B cell (primary cell): ENCODE data around the gene MOV10L1.

Experiments used
- CTCF ChIP-seq: fragments of 200-600 bp; IDR thresholded peaks from one replicate; pipeline ENCODE4 v1.8.0; 2022; ENCODE audit warnings: antibody characterized with exemption, mild to moderate bottlenecking
- EZH2 ChIP-seq: IDR thresholded peaks from 2 replicates; pipeline ENCODE4 v1.6.1; 2012; ENCODE audit warnings: borderline replicate concordance, low read depth, mild to moderate bottlenecking, moderate library complexity, low read length; ENCODE audit not compliant: insufficient read depth, poor library complexity, severe bottlenecking

- TF ChIP-seq CTCF (no peak), EZH2 (no peak)
These were observed 33.3 kb downstream of the MOV10L1 start for GRCh38 chr22:50123119-50123518.
